H1 (cell line): ENCODE results near the gene IL21R.

Experiments used
- CTCF ChIP-seq, 3 experiments: IDR thresholded peaks; 1 replicate in 2 of 3; 2 replicates in 1 of 3; pipeline versions ENCODE4 v1.5.1 to v1.6.1; 2011; ENCODE audit warnings: low read length in 3 of 3, mild to moderate bottlenecking in 3 of 3, inconsistent platforms in 2 of 3, low read depth in 1 of 3, moderate library complexity in 1 of 3; ENCODE audit not compliant: insufficient read depth in 1 of 3; ENCODE audit errors: control extremely low read depth in 1 of 3
- TBP ChIP-seq: IDR thresholded peaks from 2 replicates; pipeline ENCODE4 v1.6.1; 2011; ENCODE audit warnings: low read depth, low read length, improper control_type of control experiment

- TF ChIP-seq TBP (no peak), CTCF (IDR thresholded peaks at IDR 0.05; ENCODE audit: control extremely low read depth in 1 of 3, insufficient read depth in 1 of 3, low read depth in 1 of 3, low read length in 3 of 3) (no peak)
Observed at GRCh38 chr16:27498916-27499658, 97.1 kb downstream of the IL21R start.
